WTC11 (cell line): ENCODE results near the gene PNPT1. TPM values are rescaled to one million over a fixed set of nuclear protein-coding genes. Genes with fewer than 3 reads are reported as not detected.

Experiments
- ATAC-seq: fragments of 200-7000 bp; cut with Tn5 transposase; 2 replicates; pipeline ENCODE4 v1.10.0; 2021; ENCODE audit warnings: mild to moderate bottlenecking, moderate library complexity
- CTCF ChIA-PET: fragments of 300-600 bp; sonication (Branson Sonifier 250); formaldehyde crosslinking; loops from one replicate; lab custom pipeline; 2021; ENCODE audit warnings: antibody characterized with exemption; lab: Charles Lee
- POLR2A ChIA-PET: fragments of 350-600 bp; sonication (Branson Sonifier 250); formaldehyde crosslinking; loops from one replicate; lab custom pipeline; 2021; ENCODE audit warnings: antibody characterized with exemption; lab: Charles Lee
- DNase-seq: peaks from one replicate; pipeline ENCODE4 v3.0.0; 2021; ENCODE audit warnings: low spot score
- H3K27ac Mint-ChIP-seq: 2 replicates; pipeline ENCODE4 v1.8.0; 2021; ENCODE audit warnings: mixed read lengths
- H3K27me3 Mint-ChIP-seq: 2 replicates; pipeline ENCODE4 v1.8.0; 2021; ENCODE audit warnings: low read depth, mild to moderate bottlenecking, moderate library complexity, mixed read lengths
- H3K36me3 Mint-ChIP-seq: 2 replicates; pipeline ENCODE4 v1.8.0; 2021; ENCODE audit warnings: mixed read lengths
- H3K4me1 Mint-ChIP-seq: 2 replicates; pipeline ENCODE4 v1.8.0; 2022; ENCODE audit warnings: mixed read lengths
- H3K4me3 Mint-ChIP-seq: 2 replicates; pipeline ENCODE4 v1.8.0; 2021; ENCODE audit warnings: mild to moderate bottlenecking, moderate library complexity, mixed read lengths
- H3K9me3 Mint-ChIP-seq: 2 replicates; pipeline ENCODE4 v1.8.0; 2021; ENCODE audit warnings: mixed read lengths
- ESRRA ChIP-seq: sonication (generic); formaldehyde crosslinking; IDR thresholded peaks from 2 replicates; pipeline ENCODE4 v1.8.1; 2022; ENCODE audit warnings: mild to moderate bottlenecking, missing genetic modification reagents, borderline replicate concordance
- FOXK1 ChIP-seq: sonication (generic); formaldehyde crosslinking; IDR thresholded peaks from 2 replicates; pipeline ENCODE4 v1.8.0; 2022; ENCODE audit warnings: mild to moderate bottlenecking, moderate library complexity, missing genetic modification reagents
- NFE2L1 ChIP-seq: sonication (generic); formaldehyde crosslinking; IDR thresholded peaks from 2 replicates; pipeline ENCODE4 v1.8.1; 2023; ENCODE audit warnings: missing genetic modification reagents
- ZNF121 ChIP-seq: sonication (generic); formaldehyde crosslinking; IDR thresholded peaks from 2 replicates; pipeline ENCODE4 v1.8.0; 2023; ENCODE audit warnings: missing genetic modification reagents
- ZNF219 ChIP-seq: sonication (generic); formaldehyde crosslinking; IDR thresholded peaks from 2 replicates; pipeline ENCODE4 v1.8.0; 2023; ENCODE audit warnings: missing genetic modification reagents, mild to moderate bottlenecking, borderline replicate concordance
- ZNF423 ChIP-seq: fragments of 250-450 bp; sonication (Bioruptor Pico); IDR thresholded peaks from 2 replicates; pipeline ENCODE4 v2.1.2; 2022; ENCODE audit warnings: mild to moderate bottlenecking, moderate library complexity
- total RNA-seq: library from RNA; stranded (reverse); gene quantifications from 3 replicates; pipeline ENCODE4 v1.2.3, GENCODE V29; 2021
- TF ChIP-seq, protein P1 (sequence below): fragments of 250-450 bp; sonication (Bioruptor Pico); IDR thresholded peaks from 2 replicates; pipeline ENCODE4 v1.9.0; 2021; ENCODE audit warnings: moderate library complexity, mild to moderate bottlenecking, inconsistent platforms, borderline replicate concordance
- TF ChIP-seq, protein P2 (sequence below): fragments of 250-450 bp; sonication (Bioruptor Pico); conservative IDR thresholded peaks from 2 replicates; pipeline ENCODE4 v1.9.0; 2021; ENCODE audit warnings: mild to moderate bottlenecking
- TF ChIP-seq, protein P3 (sequence below): sonication (generic); formaldehyde crosslinking; IDR thresholded peaks from 2 replicates; pipeline ENCODE4 v1.8.1; 2023; ENCODE audit warnings: mild to moderate bottlenecking, moderate library complexity, missing genetic modification reagents
- TF ChIP-seq, protein P4 (sequence below): fragments of 200-600 bp; IDR thresholded peaks from 2 replicates; pipeline ENCODE4 v1.8.0; 2022; ENCODE audit warnings: antibody characterized with exemption

Gene PNPT1
- total RNA-seq, 1 experiment from 2014 or later: 44.9 TPM

DNA sequence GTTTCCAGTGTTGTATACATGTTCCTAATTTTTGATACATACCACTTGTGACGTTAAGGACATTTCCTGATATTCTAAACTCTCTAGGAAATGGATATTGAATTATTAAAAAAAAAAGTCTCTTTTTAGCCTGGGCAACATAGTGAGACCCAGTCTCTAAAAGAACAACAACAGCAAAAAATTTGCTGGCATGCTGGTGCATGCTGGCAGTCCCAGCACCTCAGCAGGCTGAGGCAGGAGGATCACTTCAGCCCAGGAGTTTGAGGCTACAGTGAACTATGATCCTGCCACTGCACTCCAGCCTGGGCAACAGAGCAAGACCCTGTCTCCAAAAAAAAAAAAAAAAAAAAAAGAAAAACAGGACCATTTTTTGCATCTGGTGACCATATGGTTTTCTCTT, 65.7 kb downstream of the PNPT1 start:
- DNase-seq (no peak), ATAC-seq (no peak)
- H3K27me3 Mint-ChIP-seq: no peaks in the 10 kb centered on the region
- no peaks in the 10 kb centered on the region for H3K9me3 Mint-ChIP-seq
- CTCF ChIA-PET: no interaction called here
- H3K36me3 Mint-ChIP-seq: 0 out of 2 replicates have a peak, but pooled peaks cover 3% of the 10 kb centered on the region
- no peak overlapping the region for H3K4me3 Mint-ChIP-seq
- POLR2A ChIA-PET: interaction anchor here (0.6 kb wide), 1 partner anchor 412 kb away, joined by 4 read pairs; no protein-coding TSS in a partner anchor
- TF ChIP-seq NFE2L1: no peak
- TF ChIP-seq ZNF121 (CRISPR knock-in tag): peak; percentile 93
- H3K27ac Mint-ChIP-seq: no peak overlapping the region
- H3K4me1 Mint-ChIP-seq: no peaks in the 10 kb centered on the region

DNA sequence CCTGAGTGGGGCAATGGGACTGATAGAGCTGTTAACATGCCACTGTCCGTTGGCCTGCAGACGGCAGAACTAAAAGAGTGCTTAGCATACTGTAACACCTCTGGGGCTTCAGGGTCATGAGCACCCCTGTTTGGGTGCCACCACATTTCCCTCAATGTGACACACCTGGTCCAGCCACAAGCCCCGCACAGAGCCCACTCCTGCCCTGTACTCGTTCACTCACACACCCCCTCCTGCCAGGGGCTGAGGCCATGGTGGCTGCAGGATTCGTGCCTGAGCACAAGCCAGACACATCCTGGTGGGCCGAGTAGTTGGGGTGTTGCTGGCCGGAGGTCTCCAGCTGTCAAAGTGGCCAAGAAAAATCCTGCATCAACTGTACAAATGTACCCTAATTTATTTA, 71.8 kb downstream of the PNPT1 start:
- POLR2A ChIA-PET: no interaction called here
- no peak for ATAC-seq
- TF ChIP-seq ZNF219 (CRISPR knock-in tag) (no peak), FOXK1 (no peak), ZNF423 (no peak)
- TF ChIP-seq, protein P1, sequence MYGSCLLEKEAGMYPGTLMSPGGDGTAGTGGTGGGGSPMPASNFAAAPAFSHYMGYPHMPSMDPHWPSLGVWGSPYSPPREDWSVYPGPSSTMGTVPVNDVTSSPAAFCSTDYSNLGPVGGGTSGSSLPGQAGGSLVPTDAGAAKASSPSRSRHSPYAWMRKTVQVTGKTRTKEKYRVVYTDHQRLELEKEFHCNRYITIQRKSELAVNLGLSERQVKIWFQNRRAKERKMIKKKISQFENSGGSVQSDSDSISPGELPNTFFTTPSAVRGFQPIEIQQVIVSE (CRISPR knock-in tag): no peak
- TF ChIP-seq, protein P2, sequence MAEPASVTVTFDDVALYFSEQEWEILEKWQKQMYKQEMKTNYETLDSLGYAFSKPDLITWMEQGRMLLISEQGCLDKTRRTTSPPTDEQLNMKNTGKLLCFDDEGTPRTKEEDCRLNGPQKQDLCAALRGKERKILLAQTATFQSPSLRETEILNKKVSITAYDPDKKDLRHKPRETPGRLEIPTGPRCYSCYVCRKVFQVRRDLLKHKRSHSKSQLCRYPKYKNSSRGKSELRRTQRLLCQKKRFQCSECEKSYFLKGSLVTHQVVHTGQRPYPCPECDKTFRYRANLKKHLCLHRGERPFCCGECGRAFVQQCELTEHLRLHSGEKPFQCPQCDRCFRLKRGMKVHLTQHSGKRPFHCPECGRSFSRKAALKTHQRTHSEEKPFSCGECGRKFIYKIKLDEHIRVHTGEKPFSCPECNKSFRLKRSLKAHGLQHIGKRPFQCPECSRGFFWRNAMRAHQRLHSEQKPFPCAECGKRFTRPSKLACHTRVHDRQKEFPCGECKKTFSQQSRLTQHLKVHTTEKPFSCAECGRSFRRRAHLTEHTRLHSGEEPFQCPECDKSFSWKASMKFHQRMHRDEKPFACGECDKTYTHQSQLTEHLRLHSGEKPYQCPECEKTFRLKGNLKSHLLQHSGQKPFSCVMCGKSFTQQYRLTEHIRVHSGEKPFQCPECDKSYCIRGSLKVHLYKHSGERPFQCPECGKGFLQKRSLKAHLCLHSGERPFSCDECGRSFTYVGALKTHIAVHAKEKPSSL: no peak
- TF ChIP-seq, protein P3, sequence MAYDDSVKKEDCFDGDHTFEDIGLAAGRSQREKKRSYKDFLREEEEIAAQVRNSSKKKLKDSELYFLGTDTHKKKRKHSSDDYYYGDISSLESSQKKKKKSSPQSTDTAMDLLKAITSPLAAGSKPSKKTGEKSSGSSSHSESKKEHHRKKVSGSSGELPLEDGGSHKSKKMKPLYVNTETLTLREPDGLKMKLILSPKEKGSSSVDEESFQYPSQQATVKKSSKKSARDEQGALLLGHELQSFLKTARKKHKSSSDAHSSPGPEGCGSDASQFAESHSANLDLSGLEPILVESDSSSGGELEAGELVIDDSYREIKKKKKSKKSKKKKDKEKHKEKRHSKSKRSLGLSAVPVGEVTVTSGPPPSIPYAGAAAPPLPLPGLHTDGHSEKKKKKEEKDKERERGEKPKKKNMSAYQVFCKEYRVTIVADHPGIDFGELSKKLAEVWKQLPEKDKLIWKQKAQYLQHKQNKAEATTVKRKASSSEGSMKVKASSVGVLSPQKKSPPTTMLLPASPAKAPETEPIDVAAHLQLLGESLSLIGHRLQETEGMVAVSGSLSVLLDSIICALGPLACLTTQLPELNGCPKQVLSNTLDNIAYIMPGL: no peak
- 0 out of 2 replicates have a peak, but pooled peaks cover 3% of the 10 kb centered on the region for H3K36me3 Mint-ChIP-seq
- CTCF ChIA-PET: no interaction called here
- H3K27me3 Mint-ChIP-seq: no peaks in the 10 kb centered on the region
- peaks cover 13% of the 10 kb centered on the region for H3K4me1 Mint-ChIP-seq
- no peak overlapping the region for H3K27ac Mint-ChIP-seq
- no peaks in the 10 kb centered on the region for H3K9me3 Mint-ChIP-seq
- no peak overlapping the region for H3K4me3 Mint-ChIP-seq
- DNase-seq: no peak

DNA sequence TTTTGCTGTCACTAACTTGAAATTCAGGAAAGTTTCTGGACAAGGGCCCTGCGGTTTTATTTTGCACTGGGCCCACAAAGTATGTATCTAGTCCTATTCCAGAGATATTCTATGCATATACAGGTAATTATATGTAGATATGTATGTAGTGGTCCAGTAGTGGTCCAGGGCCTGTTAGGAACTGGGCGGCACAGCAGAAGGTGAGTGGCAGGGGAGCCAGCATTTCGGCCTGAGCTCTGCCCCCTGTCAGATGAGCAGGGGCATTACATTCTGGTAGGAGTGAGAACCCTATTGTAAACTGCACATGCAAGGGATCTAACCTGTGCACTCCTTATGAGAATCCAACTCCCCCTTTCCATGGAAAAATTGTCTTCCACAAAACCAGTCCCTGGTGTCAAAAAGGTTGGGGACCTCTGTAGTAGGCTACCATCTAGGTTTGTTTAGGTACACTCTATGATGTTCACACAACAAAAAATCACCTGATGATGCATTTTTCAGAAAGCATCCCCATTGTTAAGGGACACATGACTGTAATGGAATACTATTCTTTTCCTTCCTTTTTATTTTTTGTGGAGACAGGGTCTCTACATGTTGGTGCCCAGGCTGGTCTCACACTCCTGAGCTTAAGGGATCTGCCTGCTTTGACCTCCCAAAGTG, 73.4 kb downstream of the PNPT1 start:
- ChIA-PET CTCF (interaction anchor here (0.6 to 1.0 kb wide), 5 partner anchors 16 to 1900 kb away, joined by 3 read pairs; no protein-coding TSS in a partner anchor), POLR2A (no interaction called here)
- no peaks in the 10 kb centered on the region for H3K27me3 Mint-ChIP-seq
- H3K4me3 Mint-ChIP-seq: no peak overlapping the region; the same call in 1 of the 2 replicates
- DNase-seq (peak; percentile 40), ATAC-seq (peak; percentile 9)
- no peak overlapping the region; the same call in 1 of the 2 replicates for H3K27ac Mint-ChIP-seq
- H3K36me3 Mint-ChIP-seq: peaks cover 4% of the 10 kb centered on the region
- H3K9me3 Mint-ChIP-seq: no peaks in the 10 kb centered on the region
- peaks cover 21% of the 10 kb centered on the region for H3K4me1 Mint-ChIP-seq
- TF ChIP-seq, protein P4, sequence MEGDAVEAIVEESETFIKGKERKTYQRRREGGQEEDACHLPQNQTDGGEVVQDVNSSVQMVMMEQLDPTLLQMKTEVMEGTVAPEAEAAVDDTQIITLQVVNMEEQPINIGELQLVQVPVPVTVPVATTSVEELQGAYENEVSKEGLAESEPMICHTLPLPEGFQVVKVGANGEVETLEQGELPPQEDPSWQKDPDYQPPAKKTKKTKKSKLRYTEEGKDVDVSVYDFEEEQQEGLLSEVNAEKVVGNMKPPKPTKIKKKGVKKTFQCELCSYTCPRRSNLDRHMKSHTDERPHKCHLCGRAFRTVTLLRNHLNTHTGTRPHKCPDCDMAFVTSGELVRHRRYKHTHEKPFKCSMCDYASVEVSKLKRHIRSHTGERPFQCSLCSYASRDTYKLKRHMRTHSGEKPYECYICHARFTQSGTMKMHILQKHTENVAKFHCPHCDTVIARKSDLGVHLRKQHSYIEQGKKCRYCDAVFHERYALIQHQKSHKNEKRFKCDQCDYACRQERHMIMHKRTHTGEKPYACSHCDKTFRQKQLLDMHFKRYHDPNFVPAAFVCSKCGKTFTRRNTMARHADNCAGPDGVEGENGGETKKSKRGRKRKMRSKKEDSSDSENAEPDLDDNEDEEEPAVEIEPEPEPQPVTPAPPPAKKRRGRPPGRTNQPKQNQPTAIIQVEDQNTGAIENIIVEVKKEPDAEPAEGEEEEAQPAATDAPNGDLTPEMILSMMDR: peak; percentile 40
- no peak for TF ChIP-seq ESRRA (CRISPR knock-in tag)
